Ureter (tissue), 1 donor: ENCODE results near the gene MAJIN. TPM values are rescaled to one million over a fixed set of nuclear protein-coding genes. Genes with fewer than 3 reads are reported as not detected.

ENCODE experiments used
- DNase-seq: peaks from one replicate; pipeline ENCODE4 v3.0.0-alpha.2; 2020; ENCODE audit warnings: low spot score
- total RNA-seq: library from RNA; stranded (reverse); gene quantifications from one replicate; pipeline ENCODE4 v1.2.4, GENCODE V29; 2023
- donor health status: DM: yes; HTN: yes; CAD: no.

MAJIN gene
- total RNA-seq, 1 donor from 2014 or later = not detected

DNA sequence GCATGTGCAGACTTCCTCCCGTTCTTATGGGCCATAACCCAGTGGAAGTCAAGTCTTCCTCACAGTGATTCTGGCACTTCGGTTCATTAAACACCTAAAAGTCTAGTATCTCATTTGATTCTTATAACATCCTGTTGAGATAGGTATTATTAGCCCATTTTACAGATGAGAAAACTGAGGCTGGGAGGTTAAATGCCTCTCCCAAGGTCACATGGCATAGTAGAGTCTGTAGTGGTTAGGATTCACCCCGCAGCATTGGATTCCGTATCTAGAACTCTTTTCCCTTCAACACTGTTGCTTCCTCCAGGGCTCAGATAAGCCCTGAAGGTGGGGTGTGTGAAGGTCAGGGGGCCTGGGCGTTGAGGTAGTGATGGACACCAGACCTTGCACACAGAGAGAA is 39.6 kb downstream of the MAJIN start:
- DNase-seq = no peak

DNA sequence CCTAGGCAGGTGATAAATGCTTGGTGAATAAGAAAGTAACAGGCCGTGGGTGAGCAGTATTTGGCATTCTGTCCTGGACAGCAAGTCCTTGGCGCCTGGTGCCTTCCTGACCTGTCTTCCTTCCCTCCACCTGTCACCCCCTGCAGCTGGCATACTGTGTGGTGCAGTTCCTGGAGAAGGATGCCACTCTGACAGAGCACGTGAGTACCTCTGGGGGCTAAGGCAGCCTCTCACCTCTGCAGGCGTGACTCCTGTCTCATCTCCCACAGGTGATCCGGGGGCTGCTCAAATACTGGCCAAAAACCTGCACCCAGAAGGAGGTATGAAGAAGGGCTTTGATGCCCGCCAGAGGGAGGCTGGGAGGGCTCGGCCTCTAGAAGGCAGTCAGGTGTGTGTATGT is 40.6 kb downstream of the MAJIN start:
- no peak for DNase-seq

DNA sequence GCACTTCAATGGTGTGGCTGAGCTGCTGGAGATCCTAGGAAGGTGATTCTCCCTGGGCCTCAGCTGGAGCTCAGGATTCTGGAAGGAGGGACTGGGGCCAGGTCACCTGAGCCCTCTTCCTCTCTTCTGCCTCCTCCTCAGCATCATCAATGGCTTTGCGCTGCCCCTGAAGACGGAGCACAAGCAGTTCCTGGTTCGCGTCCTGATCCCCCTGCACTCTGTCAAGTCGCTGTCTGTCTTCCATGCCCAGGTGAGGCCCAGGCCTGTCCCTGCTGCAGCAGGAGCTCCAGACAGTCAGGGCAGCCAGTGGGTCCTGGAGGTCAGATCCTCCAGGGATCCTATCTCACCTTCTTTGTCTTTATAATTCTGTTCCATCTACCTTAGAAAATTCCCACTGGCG is 41.6 kb downstream of the MAJIN start:
- no peak for DNase-seq

DNA sequence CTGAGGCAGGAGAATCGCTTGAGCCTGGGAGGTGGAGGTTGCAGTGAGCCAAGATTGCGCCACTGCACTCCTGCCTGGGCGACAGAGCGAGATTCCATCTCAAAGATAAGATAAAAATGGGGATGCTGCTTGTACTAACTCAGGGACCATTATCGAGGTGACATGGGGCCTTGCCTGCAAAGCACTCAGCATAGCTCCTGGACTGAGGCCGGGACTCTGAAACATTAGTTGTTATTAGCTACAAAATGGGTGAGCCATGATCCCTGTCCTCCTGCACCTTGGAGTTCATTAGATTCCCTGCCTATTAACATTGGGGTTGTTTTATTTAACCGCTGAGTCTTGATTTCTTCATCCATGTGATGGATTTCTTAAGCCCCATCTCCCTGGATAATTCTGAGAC is 42.3 kb downstream of the MAJIN start:
- DNase-seq = no peak

DNA sequence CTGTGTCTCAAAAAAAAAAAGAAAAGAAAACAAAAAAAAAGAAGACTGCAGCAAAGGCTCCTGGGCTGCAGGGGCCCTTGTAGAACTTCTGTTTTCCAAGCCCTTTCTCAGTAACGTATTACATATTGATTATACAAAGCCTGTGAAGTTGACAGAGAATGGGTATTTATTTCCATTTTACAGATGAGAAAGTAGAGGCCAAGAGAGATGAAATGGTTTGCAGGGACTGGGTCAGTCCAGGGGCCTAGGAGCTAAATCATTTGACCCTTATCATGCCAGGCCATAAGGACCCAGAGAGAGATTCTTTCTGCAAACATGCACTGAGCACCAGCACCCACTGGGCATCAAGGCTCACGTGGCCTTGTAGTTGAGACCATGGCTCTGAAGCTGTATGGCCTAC is 43.0 kb downstream of the MAJIN start:
- no peak for DNase-seq

DNA sequence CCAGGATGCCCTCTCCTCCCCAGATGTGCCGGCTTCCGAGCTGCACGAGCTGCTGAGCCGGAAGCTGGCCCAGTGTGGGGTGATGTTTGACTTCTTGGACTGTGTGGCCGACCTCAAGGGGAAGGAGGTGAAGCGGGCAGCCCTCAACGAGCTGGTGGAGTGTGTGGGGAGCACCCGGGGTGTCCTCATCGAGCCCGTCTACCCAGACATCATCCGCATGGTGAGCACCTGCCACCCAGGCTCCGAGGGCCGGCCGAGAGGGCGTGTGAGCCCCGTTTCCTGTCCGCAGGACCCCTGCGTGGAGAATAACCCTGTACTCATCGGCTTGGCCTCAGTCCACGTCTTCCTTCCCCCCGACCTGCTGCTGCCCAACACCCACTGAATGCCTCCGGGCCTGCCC is 45.2 kb downstream of the MAJIN start:
- DNase-seq = no peak

DNA sequence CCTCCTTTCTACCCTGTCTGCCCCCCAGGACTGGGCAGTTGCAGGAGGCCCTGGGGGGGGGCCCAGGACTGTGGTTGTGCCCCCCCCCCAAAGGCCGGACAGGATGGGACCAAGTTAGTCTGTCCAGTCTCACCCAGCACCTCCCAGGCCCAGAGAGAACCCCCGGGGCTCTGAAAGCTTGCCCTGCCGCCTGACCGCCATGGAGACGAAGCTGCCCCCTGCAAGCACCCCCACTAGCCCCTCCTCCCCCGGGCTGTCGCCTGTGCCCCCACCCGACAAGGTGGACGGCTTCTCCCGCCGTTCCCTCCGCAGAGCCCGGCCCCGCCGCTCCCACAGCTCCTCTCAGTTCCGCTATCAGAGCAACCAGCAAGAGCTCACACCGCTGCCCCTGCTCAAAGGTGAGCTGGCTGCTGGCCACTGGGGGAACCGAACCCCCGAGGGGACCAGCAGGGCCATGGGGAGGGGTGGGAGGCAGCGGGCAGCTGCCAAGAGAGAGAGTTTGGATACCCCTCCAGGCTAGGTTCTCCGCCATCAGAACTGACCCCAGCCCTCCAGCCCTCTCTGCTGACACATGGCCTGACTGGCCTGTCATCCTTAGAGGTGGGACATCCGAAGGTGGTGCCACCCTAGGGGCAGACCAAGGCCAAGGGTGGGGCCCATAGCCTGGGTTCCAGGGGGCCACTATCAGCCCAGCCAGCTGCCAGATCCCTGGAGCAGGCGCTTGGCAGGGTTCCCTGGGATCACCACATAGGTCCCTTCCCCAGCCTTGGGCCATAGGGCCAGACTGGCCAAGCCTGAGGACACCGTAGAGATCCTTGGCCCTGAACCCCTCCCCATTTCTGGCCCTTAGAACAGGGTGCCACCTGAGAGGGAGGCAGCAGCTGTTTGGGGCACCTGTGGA is 46.1 kb downstream of the MAJIN start:
- DNase-seq = no peak

DNA sequence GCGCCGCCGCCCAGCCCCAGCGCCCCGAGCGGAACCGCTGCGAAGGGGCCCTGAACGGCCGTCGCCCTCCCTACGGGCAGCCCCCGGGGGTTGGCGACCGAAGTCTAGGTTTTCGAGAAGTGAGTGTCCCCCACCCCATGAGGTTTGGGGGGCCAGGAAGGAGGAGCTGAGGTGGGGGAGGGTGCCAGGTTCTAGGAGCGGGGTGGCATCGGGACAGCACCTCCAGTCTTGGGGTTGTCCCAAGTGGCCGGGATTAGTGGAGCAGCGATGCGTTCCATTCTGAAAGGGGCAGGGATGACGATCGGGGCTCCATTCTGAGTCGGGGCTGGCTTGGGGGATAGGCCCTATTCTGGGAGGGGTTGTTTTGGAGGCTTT is 47.0 kb downstream of the MAJIN start:
- DNase-seq = no peak

DNA sequence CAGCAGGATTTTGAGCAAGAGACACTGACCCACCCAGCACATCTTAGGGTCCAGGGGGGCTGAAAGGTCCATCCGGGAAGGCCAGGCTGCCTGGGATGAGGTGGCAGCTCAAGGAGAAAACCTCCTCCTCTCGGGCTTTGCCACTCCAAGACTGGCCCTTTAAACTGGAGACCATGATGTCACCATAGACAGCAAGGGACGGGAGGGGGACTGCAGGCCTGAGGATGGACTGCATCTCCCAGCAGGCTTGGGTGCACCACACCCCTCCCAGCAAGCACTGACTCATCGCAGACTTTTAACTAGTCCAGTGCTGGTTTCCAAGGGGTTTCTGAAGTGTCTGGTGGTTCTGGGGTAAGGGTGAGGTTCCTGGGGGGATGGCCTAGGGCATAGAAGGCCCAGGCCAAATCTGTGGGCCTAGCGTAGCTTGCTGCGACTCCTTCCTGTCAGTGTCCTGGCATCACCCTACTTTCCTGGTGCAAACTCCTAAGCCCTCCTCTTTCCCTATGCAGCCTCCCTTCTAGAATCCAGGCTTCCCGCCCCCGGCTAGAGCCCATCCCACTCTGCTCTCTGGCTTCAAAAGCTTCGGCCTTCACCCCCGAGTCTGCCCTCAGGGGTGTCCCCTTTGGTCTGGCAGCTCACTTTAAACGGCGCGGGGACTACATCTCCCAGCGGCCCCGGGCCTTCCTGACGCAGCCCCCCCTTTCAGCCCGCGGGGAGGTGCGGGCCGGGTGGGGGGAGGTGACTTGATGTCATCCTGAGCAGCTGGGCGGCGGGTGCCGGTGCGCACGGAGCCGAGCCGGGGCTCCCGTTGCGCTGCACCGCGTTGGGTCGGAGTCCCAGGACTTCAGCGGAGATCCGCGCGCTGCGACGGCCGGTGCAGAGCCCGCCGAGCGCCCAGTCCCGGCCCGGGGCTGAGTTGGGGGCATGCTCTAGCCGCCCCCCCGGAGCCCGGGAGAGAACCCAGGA is 47.7 kb downstream of the MAJIN start, which contains the start of gene PPP2R5B:
PPP2R5B (plus strand) TSS at position 746 of the 966 bp plus-strand sequence. CDS start 1,046 bp downstream, outside the sequence.
- DNase-seq = peak; percentile 92

DNA sequence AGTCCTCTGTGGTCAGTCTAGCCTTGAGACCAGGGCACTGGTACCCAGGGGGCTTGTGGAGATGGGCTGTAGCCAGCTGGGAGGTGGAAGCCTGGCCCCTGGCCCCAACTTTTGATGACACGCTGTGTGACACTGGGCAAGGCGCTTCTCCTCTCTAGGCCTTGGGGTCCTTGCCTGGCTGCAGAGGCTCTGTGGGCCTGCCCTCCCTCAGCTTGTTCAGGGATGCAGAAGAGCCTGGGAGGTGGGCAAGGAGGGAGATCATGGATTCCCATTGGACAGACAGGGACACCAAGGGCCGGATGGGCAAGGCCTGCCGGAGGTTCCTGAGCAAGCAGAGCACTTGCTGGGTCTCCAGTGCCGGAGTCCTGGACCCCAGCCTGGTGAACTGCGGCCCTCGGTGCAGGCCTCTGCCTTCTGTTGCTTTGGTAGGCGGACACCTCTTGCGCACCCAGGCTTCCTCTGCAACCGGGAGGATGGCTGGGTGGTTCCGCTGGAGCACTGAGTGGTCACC is 48.7 kb downstream of the MAJIN start:
- no peak for DNase-seq

DNA sequence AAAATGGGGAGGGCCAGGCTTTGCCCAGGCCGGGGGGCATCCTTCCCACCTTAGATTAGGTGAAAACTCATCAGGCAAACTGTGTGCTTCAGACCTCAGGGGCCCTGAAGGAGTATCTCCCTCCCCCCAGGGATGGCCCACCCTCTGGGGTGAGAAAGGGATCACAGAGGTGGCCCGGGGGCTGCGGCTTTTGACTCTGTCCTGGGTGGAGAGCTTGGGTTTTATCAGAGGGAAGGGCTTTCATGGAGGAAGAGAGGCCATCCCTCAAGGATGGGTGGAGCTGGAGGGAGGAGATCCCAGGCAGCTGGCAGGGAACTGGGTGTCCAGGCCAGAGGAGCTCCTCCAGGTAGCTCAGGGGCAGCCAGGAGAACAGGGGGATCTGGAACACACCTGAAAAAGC is 50.5 kb downstream of the MAJIN start:
- no peak for DNase-seq

DNA sequence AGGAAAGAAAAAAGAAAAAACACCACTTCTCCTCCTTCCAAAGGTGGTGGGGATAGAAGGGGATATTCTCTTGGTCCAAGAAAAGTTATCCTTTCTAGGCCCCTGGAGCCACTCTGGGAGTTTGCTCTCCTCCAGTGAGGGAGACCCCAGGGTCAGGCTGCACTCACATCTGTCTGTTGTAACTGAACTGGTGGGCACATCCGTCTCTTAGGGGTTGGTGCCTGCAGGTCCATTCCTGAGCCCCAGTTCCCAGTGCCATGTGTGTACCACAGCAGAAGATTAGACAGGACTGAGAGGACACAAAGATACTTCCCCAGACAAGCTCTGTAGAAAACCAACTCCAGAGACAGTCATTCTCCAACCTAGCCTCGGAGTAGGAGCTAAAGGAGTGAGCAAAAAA is 51.8 kb downstream of the MAJIN start:
- DNase-seq = no peak

DNA sequence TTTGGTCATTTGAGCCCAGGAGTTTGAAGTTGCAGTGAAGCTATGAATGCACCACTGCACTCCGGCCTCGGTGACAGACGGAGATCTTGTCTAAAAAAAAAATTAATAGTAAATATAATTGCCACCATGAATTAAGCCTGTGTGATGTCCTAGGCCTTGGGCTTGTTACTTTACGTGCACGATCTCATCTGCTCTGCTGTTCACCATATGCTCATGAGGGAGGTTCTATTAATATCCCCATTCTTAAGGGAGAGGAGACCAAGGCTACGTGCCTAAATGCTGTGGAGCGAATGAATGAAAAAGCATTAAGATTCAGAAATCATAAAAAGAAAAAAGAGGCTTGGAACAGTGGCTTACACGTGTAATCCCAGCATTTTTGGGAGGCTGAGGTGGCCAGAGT is 52.3 kb downstream of the MAJIN start:
- no peak for DNase-seq

DNA sequence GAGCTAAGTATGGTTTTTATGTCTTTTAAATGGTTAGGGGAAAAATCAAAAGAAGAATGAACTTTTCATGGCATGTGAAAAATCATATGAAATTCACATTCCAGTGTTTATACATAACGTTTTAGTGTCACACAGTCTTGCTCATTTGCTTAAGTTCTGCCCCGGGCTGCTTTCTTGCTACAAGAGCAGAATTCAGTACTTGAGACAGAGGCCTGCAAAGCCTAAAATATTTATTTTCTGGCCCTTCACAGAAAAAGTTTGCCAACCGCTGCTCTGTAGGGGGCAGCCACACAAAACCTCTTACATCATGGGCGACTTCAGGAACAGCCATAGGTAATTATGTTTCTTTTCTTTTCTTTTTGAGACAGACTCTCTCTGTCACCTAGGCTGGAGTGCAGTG is 53.9 kb downstream of the MAJIN start:
- DNase-seq = no peak

DNA sequence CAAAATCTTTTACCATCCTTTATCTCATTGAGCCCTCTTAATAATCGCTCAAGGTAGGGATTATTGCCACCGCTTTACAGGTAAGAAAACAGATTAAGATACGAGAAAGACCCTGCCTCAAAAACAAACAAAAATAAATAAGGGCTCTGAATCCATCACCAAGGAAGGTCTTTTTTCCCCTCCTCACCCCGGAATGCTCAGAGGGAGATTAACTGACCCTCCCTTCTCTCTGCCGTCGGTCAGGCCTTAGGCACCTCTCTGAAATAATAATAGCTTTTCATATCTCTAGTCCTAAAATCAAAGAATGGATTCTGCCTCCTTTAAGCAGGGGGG is 54.3 kb downstream of the MAJIN start:
- DNase-seq = no peak

DNA sequence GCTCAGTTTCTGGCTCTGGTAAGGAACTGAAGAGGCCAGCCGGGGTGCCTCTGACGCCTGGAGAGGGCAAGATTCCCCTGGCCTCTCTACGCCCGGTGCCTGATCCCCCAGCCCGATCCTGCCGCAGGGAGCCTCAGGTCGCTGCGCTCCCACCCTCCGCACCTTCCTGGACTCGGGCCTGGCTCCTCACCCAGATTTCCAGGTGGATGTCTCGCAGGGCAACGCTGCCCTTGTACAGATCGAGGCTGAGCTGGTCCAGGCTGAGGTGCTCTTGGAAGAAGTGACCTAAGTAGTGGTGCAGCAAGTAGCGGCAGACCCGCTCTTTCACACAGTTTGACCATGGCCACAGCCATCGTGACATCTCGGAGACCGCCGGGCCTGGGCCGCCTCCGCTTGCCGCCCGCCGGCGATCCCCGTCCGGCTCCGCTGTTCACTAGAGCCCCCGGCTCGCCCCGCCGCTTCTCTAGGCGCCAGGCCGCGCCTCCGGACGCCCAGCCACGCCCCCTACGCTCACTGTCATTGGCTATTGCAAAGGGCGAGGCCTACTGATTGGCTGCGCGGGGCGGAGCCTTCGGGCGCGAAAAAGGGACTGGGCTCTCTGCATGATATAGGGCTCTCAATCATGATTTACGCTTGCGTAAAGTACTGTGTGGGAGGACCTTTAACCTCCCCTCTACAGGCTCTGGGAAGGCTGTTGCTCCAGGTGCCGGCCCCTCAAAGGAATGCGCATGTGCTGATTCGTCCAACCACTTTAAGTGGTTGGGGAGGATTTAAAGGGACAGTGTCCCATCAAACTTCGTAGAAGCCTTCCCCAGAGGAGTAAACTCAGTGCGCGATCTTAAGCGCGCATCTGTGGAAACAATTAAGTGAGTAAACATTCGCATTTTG is 54.9 kb downstream of the MAJIN start, which contains the start of gene ATG2A:
ATG2A (minus strand) TSS at position 435 of the 888 bp plus-strand sequence; CDS start at position 361, 74 bp downstream.
- peak; percentile 99 for DNase-seq

DNA sequence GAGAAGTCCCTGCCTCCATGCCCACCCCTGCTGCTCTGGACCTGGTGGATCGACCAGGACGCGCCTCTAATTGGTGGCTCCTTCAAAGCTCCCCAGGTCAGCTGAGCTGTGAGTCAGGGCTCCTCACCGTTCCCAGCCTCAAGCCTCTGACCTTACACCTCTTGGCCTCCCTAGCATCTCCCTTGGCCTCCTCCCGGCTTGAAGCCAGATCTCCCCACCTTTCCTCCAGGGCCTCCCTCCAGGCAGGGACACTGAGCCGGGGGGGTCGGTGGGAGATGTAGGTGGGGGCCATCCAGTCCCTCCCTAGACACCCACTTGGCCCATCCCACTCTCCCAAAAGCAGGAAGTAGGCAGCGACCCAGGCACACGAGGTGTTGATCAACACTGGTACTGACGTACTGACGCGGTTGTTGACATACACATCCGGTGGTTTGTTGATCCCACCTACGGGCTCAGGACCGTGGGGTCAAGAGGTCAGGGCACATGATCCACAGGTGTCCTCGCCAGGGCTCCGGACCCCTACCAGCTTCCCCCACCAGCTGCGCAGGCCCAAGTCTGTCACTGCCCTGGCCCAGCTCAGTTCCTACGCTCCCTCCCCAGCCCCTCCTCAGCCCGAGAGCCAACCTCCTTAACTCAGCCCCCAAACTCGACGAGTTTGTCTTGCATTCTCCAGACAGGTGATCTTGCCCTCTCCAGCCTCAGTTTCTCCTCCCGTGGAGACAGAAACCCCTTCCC is 55.7 kb downstream of the MAJIN start:
- peak; percentile 70 for DNase-seq

DNA sequence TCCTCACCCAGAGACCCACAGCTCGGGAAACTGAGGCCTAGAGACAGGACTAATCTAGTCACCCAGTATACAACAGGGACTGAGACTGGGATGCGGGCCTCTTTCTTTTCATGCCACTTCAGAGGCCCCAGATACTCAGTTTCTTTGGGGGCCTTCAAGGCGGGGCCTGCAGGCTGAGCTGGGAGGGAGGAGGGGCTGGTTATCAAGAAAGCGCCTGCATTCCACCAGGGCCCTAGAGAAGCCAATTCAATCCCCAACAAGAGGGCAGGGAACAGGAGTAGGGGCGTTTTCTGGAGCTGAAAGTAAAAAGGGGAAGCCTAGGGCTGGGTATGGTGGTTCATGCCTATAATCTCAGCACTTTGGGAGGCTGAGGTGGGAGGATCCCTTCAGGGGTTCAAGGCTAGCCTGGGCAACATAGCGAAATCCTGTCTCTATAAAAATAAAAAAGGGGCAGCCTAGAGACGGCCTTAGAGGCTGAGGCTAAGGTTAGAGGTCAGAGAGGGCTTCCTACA is 56.5 kb downstream of the MAJIN start:
- DNase-seq = no peak

DNA sequence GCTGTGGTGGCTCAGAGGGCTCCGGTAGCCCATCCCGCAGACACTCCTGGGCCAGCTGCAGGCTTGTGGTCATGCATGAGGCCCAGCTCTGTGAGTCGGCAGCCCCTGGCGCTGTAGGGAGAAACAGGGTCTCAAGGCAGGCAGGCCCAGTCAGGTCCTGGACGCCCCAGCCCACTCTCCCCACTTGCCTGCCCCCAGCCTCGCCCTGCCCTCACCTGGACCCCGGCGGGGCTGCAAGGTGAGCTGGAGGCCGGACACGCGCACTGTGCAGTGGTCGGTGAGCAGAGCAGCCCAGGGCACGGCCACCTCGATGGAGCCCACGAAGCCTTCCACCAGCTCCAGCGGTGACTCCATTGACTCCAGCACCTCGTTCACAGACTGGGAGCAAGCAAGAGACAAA is 57.8 kb downstream of the MAJIN start:
- DNase-seq = no peak

DNA sequence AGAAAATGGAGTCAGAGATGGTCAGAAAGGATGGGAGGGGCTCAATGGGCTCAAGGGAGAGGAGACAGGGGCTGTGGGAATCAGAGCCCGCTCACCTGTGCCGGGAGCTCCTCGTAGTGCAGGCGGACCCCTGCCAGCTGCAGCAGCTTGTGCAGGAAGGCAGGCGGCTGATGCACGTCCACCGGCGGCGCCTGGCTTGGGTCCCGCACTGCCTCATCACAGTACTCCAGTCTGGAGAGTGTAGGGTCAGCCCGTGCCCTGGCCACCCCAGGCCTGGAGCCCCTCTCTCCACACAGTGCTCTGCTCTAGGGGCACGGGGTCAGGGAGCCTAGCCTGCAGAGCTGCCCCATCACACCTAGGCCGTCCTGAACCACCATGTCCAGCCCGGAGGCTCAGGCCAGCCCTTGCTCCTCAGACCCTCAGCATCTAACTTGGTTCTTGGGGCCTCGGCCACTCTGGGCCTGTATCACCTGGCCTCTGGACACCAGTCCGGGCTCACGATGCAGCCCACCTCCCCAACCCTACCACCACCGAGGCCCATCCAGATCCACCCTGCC is 58.7 kb downstream of the MAJIN start:
- no peak for DNase-seq
